GM12878 (cell line): Measurements from ENCODE around the gene PLXNA4. TPM values are rescaled to one million over a fixed set of nuclear protein-coding genes. Genes with fewer than 3 reads are reported as not detected.

Source experiments
- ATAC-seq: fragments of 200-7000 bp; cut with Tn5 transposase; 3 replicates; pipeline ENCODE4 v1.9.1; 2020; ENCODE audit warnings: mild to moderate bottlenecking, moderate library complexity
- BruUV-seq: library from RNA; stranded (reverse); fragments of 400-500 nt; replicated peaks from 2 replicates; lab custom pipeline; 2021; lab: Mats Ljungman, UMichigan
- CTCF ChIA-PET: fragments of 300-600 bp; sonication (Branson Sonifier 250); formaldehyde crosslinking; extraction: SDS; loops from one replicate; lab custom pipeline; 2021; ENCODE audit warnings: inconsistent platforms; lab: Yijun Ruan, JAX
- POLR2A ChIA-PET: fragments of 350-600 bp; formaldehyde crosslinking; extraction: SDS; loops from one replicate; lab custom pipeline; 2021; ENCODE audit warnings: inconsistent platforms; lab: Charles Lee
- RAD21 ChIA-PET: fragments of 300-600 bp; sonication (Branson Sonifier 250); formaldehyde crosslinking; loops from one replicate; lab custom pipeline; 2023; ENCODE audit warnings: antibody characterized with exemption; ENCODE audit not compliant: unreplicated experiment; lab: Charles Lee
- SMC1A ChIA-PET: fragments of 300-600 bp; sonication (Branson Sonifier 250); formaldehyde crosslinking; loops from one replicate; lab custom pipeline; 2023; ENCODE audit not compliant: unreplicated experiment, uncharacterized antibody; lab: Charles Lee
- DNase-seq: peaks from one replicate; pipeline ENCODE4 v3.0.0-alpha.2; 2011; ENCODE audit warnings: low read depth, low spot score
- FAIRE-seq: peaks from 3 replicates; lab custom pipeline; 2011; peaks lifted over from hg19 to GRCh38; lab: Jason Lieb, UNC
- H2AFZ ChIP-seq: 2 replicates; pipeline ENCODE4 v1.6.0; 2011; ENCODE audit warnings: low read depth, low read length, control low read depth; ENCODE audit not compliant: control insufficient read depth
- H3K27ac ChIP-seq: 2 replicates; pipeline ENCODE4 v1.5.1; 2011; ENCODE audit warnings: control low read depth; ENCODE audit not compliant: control insufficient read depth, insufficient read depth
- H3K27me3 ChIP-seq, 2 experiments: replicated peaks in 1 of 2; 2 replicates each; pipeline versions ENCODE4 v1.6.0 to v1.6.1; 2011; ENCODE audit warnings: low read length in 1 of 2; ENCODE audit not compliant: control insufficient read depth in 2 of 2, insufficient read depth in 2 of 2
- H3K36me3 ChIP-seq, 2 experiments: 2 replicates each; pipeline ENCODE4 v1.5.1; 2011; ENCODE audit warnings: low read length in 1 of 2; ENCODE audit not compliant: control insufficient read depth in 2 of 2, insufficient read depth in 2 of 2
- H3K4me1 ChIP-seq: 2 replicates; pipeline ENCODE4 v1.6.1; 2011; ENCODE audit warnings: mild to moderate bottlenecking, low read length, moderate library complexity, mixed read lengths; ENCODE audit not compliant: control insufficient read depth, insufficient read depth
- H3K4me2 ChIP-seq: 2 replicates; pipeline ENCODE4 v1.6.0; 2011; ENCODE audit warnings: control low read depth; ENCODE audit not compliant: control insufficient read depth, insufficient read depth
- H3K4me3 ChIP-seq: fragments of 200-600 bp; sonication (generic); 2 replicates; pipeline ENCODE4 v1.5.1; 2016
- H3K79me2 ChIP-seq: 2 replicates; pipeline ENCODE4 v1.6.0; 2011; ENCODE audit warnings: low read length; ENCODE audit not compliant: control insufficient read depth, insufficient read depth
- H3K9ac ChIP-seq: 2 replicates; pipeline ENCODE4 v1.8.0; 2011; ENCODE audit warnings: low read length, control low read depth, mixed read lengths; ENCODE audit not compliant: control insufficient read depth, insufficient read depth
- H3K9me3 ChIP-seq: replicated peaks from 3 replicates; pipeline ENCODE4 v1.5.1; 2011; ENCODE audit warnings: mild to moderate bottlenecking, low read length; ENCODE audit not compliant: control insufficient read depth, insufficient read depth
- H4K20me1 ChIP-seq: 2 replicates; pipeline ENCODE4 v1.6.0; 2011; ENCODE audit not compliant: control insufficient read depth, insufficient read depth
- ATF3 ChIP-seq: IDR thresholded peaks from 2 replicates; pipeline ENCODE4 v1.6.1; 2011; ENCODE audit warnings: low read depth, mild to moderate bottlenecking, low read length, moderate library complexity, borderline replicate concordance; ENCODE audit errors: extremely low read depth
- CHD4 ChIP-seq: fragments of 200-600 bp; sonication (generic); IDR thresholded peaks from 2 replicates; pipeline ENCODE4 v1.6.1; 2016; ENCODE audit warnings: mild to moderate bottlenecking
- E2F4 ChIP-seq: IDR thresholded peaks from 2 replicates; pipeline ENCODE4 v1.6.1; 2012; ENCODE audit warnings: low read depth, low read length, improper control_type of control experiment
- NR2F1 ChIP-seq: fragments of 450-650 bp; conservative IDR thresholded peaks from 2 replicates; pipeline ENCODE4 v1.6.1; 2017; ENCODE audit warnings: mild to moderate bottlenecking
- POLR2AphosphoS5 ChIP-seq: IDR thresholded peaks from 2 replicates; pipeline ENCODE4 v1.6.1; 2011; ENCODE audit warnings: mild to moderate bottlenecking, low read length, inconsistent platforms
- RBBP5 ChIP-seq: fragments of 200-600 bp; sonication (generic); conservative IDR thresholded peaks from 2 replicates; pipeline ENCODE4 v1.6.1; 2016
- RFX5 ChIP-seq: IDR thresholded peaks from 2 replicates; pipeline ENCODE4 v1.6.1; 2011; ENCODE audit warnings: low read depth, low read length, improper control_type of control experiment
- SMC3 ChIP-seq: IDR thresholded peaks from 2 replicates; pipeline ENCODE4 v1.6.1; 2011; ENCODE audit warnings: low read length, improper control_type of control experiment, borderline replicate concordance
- TCF12 ChIP-seq: IDR thresholded peaks from 2 replicates; pipeline ENCODE4 v1.6.1; 2011; ENCODE audit warnings: low read depth, mild to moderate bottlenecking, low read length
- WGBS: methylation state at CpG from one replicate; pipeline ENCODE4 v1.1.6; 2016; ENCODE audit warnings: low lambda C conversion rate; ENCODE audit not compliant: insufficient replicate concordance, insufficient coverage; ENCODE audit errors: missing lambda C conversion rate; 5-methylcytosine and 5-hydroxymethylcytosine counted together
- in situ Hi-C: fragments of 300-500 bp; cut with MboI; formaldehyde crosslinking; loops from 9 replicates; pipeline ENCODE4 v1.14.3; 2018; ENCODE audit warnings: mixed read lengths
- intact Hi-C: fragments of 100-400 bp; cut with micrococcal nuclease; formaldehyde crosslinking; loops from one replicate; pipeline ENCODE4 v1.14.2; 2022; ENCODE audit not compliant: unreplicated experiment
- polyA plus RNA-seq, 11 experiments: library from polyadenylated mRNA; depleted of rRNA in 4 of 11; unstranded in 6 of 11; stranded (reverse) in 5 of 11; fragments of >200 nt; fragmentation: Nextera tagmentation in 4 of 11; fragmentation: Illumina TruSeq in 1 of 11; extraction: Ambion mirVana in 4 of 11; extraction: Trizol in 1 of 11; gene quantifications; 1 replicate in 1 of 11; 2 replicates in 10 of 11; pipeline versions ENCODE4 v1.2.1 to v1.2.3, GENCODE V29; 2011 to 2016; ENCODE audit warnings: inconsistent platforms in 2 of 11, missing spikeins in 2 of 11, low read depth in 1 of 11
- total RNA-seq, 4 experiments: library from RNA; depleted of rRNA in 3 of 4; stranded (reverse); fragments of >200 nt in 3 of 4; fragmentation: Illumina TruSeq in 1 of 4; extraction: Trizol in 1 of 4; gene quantifications; 2 replicates each; pipeline versions ENCODE4 v1.2.1 to v1.2.3, GENCODE V29; 2013 to 2021
- TF ChIP-seq, protein P1 (sequence below): fragments of 450-650 bp; IDR thresholded peaks from 2 replicates; pipeline ENCODE4 v1.6.1; 2014; ENCODE audit warnings: mild to moderate bottlenecking
- TF ChIP-seq, protein P2 (sequence below): fragments of 450-650 bp; IDR thresholded peaks from 2 replicates; pipeline ENCODE4 v1.6.1; 2017; ENCODE audit warnings: mild to moderate bottlenecking, moderate library complexity

The PLXNA4 gene
- total and polyA plus RNA-seq, 10 of the 15 experiments (the other 5 are each of a cell fraction or from before 2014, with no cell fraction given): 0.03 TPM; not detected in 9

GRCh38 chr7:132206594-132206993, 369.7 kb downstream of the PLXNA4 start:
- CTCF ChIA-PET: no interaction called here
- RAD21 ChIA-PET: no interaction called here

More at GRCh38 chr7:132206594-132206993, 369.7 kb downstream of the PLXNA4 start:
- DNase-seq (no peak), ATAC-seq (no peak), FAIRE-seq (no peak)
- SMC1A ChIA-PET: no interaction called here
- no peak overlapping the region for H3K4me2 ChIP-seq
- H4K20me1 ChIP-seq: no peaks in the 10 kb centered on the region
- intact Hi-C loops (no loop called here), in situ Hi-C loops (no loop called here)
- no peaks in the 10 kb centered on the region for H3K79me2 ChIP-seq
- H3K4me3 ChIP-seq: no peak overlapping the region
- no peaks in the 10 kb centered on the region for H3K9me3 ChIP-seq
- H3K4me1 ChIP-seq: no peaks in the 10 kb centered on the region
- TF ChIP-seq CHD4: no peak
- TF ChIP-seq RBBP5: no peak
- TF ChIP-seq, protein P1, sequence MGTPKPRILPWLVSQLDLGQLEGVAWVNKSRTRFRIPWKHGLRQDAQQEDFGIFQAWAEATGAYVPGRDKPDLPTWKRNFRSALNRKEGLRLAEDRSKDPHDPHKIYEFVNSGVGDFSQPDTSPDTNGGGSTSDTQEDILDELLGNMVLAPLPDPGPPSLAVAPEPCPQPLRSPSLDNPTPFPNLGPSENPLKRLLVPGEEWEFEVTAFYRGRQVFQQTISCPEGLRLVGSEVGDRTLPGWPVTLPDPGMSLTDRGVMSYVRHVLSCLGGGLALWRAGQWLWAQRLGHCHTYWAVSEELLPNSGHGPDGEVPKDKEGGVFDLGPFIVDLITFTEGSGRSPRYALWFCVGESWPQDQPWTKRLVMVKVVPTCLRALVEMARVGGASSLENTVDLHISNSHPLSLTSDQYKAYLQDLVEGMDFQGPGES: no peak
- TF ChIP-seq SMC3: no peak
- TF ChIP-seq, protein P2, sequence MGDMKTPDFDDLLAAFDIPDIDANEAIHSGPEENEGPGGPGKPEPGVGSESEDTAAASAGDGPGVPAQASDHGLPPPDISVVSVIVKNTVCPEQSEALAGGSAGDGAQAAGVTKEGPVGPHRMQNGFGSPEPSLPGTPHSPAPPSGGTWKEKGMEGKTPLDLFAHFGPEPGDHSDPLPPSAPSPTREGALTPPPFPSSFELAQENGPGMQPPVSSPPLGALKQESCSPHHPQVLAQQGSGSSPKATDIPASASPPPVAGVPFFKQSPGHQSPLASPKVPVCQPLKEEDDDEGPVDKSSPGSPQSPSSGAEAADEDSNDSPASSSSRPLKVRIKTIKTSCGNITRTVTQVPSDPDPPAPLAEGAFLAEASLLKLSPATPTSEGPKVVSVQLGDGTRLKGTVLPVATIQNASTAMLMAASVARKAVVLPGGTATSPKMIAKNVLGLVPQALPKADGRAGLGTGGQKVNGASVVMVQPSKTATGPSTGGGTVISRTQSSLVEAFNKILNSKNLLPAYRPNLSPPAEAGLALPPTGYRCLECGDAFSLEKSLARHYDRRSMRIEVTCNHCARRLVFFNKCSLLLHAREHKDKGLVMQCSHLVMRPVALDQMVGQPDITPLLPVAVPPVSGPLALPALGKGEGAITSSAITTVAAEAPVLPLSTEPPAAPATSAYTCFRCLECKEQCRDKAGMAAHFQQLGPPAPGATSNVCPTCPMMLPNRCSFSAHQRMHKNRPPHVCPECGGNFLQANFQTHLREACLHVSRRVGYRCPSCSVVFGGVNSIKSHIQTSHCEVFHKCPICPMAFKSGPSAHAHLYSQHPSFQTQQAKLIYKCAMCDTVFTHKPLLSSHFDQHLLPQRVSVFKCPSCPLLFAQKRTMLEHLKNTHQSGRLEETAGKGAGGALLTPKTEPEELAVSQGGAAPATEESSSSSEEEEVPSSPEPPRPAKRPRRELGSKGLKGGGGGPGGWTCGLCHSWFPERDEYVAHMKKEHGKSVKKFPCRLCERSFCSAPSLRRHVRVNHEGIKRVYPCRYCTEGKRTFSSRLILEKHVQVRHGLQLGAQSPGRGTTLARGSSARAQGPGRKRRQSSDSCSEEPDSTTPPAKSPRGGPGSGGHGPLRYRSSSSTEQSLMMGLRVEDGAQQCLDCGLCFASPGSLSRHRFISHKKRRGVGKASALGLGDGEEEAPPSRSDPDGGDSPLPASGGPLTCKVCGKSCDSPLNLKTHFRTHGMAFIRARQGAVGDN: no peak
- no peak for TF ChIP-seq ATF3
- no peak for TF ChIP-seq NR2F1
- no peak for TF ChIP-seq POLR2AphosphoS5
- no peak for TF ChIP-seq TCF12
- no peak for TF ChIP-seq RFX5
- TF ChIP-seq E2F4: no peak
- H3K36me3 ChIP-seq: no peaks in the 10 kb centered on the region
- POLR2A ChIA-PET: no interaction called here
- 20% methylated on average over 8 of the region's 8 CpGs for WGBS
- no peak overlapping the region for H2AFZ ChIP-seq
- H3K27ac ChIP-seq: no peak overlapping the region
- H3K9ac ChIP-seq: no peak overlapping the region
- BruUV-seq: no TSS peak
- no peaks in the 10 kb centered on the region; a peak in 1 of 4 replicates for H3K27me3 ChIP-seq
